Effector CD4-positive, alpha-beta T cell (primary cell): Measurements from ENCODE around the gene VEGFA.

Source experiments
- DNase-seq: peaks from one replicate; pipeline ENCODE4 v3.0.0-alpha.2; 2020
- total RNA-seq: gene quantifications from one replicate; lab custom pipeline; 2026; lab: John Stamatoyannopoulos, UW

The VEGFA gene
- total RNA-seq = 2.3 reads per million, percentile 5 among the genes with 10 or more reads in this experiment

DNA sequence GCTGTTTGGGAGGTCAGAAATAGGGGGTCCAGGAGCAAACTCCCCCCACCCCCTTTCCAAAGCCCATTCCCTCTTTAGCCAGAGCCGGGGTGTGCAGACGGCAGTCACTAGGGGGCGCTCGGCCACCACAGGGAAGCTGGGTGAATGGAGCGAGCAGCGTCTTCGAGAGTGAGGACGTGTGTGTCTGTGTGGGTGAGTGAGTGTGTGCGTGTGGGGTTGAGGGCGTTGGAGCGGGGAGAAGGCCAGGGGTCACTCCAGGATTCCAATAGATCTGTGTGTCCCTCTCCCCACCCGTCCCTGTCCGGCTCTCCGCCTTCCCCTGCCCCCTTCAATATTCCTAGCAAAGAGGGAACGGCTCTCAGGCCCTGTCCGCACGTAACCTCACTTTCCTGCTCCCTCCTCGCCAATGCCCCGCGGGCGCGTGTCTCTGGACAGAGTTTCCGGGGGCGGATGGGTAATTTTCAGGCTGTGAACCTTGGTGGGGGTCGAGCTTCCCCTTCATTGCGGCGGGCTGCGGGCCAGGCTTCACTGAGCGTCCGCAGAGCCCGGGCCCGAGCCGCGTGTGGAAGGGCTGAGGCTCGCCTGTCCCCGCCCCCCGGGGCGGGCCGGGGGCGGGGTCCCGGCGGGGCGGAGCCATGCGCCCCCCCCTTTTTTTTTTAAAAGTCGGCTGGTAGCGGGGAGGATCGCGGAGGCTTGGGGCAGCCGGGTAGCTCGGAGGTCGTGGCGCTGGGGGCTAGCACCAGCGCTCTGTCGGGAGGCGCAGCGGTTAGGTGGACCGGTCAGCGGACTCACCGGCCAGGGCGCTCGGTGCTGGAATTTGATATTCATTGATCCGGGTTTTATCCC lies at the start of gene VEGFA:
Gene VEGFA, plus strand, starts transcription at position 686 of the 846 bp plus-strand sequence.
- DNase-seq = peak; percentile 85

DNA sequence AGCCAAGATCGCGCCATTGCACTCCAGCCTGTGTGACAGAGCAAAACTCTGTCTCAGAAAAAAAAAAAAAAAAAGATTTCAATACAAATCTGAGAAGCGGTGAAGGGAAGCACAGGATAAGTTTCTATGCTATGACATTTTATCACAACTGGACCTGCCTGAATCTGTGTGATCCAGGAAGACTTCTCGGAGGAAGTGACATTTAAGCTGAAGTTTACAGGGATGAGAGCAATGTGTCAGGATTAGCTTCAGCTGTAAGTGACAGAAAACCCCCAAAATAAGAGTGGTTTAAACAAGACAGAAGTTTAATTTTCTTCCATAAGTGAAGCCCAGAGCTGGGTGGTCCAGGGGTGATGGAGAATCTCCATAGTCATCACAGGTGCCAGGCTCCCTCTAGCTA lies 49.0 kb upstream of the VEGFA start:
- no peak for DNase-seq

DNA sequence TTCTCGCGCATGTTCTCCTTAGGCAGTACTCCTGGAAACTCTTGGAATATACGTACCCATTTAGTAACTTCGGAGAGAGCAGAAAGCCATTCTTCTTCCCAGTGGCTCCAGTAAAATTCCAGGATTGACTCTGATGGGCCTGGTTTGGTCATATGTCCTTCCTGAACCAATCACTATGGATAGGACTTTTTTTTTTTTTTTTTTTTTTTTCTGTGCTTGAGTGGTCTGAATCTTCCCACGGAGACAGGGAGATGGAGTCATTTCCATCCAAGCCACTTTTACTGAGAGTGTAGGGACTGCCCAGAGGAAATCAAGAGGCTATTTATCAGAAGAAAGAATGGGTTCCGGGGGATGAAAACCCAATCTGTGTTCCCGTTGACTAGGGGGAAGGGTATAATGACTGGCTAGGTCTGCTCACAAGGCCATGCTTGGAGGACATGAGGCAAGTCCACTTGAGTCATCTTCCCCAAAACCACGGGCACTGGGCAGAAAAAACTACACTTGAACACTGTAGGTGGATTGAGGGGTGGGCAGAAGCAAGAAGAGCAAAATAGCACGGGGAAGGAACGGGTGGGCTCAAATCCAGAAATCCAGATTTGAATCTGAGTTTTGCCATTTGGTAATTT lies 47.0 kb upstream of the VEGFA start:
- no peak for DNase-seq

DNA sequence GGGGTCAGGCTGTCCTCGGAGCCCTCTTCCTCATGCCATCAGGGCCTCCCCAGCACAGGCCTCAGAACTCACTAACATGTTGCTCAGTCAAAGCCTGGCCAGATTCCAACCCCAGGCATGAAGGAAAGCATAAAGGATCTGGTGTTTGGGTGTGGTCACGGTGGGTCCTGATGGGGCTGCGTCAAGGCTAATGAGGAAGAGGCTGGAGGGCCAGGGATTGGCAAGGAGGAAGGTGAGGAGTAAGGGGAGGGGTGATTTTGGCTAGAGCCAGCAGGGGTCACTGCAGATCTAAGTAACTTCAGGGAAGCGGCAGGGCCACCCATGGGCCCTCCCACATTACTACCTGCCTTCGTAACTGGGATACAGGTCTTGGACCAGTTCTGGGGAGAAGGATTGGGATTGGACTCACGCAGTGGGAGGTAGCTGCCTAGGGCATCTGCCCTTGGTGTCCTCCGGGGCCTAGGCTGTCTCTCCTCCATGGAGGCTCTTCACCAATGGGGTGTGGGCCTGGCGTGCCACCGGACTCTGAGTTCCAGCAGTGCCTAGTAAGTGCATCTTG lies 46.2 kb upstream of the VEGFA start:
- peak; percentile 43 for DNase-seq

DNA sequence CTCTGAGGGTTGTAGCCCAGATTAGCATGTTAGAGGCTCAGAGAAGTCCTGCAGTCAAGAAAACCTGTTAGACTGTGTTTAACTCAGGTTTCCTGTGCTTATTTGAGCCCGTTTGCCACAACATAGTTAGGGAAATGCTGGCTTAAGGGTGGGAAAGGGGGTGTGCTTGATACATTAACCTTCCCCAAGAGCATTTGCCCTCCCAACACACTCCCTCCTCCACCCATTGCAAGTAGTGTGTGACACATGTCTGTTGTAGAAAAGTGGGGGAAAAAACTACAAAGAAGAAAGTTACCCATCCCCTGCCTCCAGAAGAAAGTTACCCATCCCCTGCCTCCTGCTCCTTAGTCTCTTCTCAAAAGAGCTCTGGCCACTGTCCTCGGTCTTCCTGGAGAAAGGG lies 45.7 kb upstream of the VEGFA start:
- DNase-seq = no peak

DNA sequence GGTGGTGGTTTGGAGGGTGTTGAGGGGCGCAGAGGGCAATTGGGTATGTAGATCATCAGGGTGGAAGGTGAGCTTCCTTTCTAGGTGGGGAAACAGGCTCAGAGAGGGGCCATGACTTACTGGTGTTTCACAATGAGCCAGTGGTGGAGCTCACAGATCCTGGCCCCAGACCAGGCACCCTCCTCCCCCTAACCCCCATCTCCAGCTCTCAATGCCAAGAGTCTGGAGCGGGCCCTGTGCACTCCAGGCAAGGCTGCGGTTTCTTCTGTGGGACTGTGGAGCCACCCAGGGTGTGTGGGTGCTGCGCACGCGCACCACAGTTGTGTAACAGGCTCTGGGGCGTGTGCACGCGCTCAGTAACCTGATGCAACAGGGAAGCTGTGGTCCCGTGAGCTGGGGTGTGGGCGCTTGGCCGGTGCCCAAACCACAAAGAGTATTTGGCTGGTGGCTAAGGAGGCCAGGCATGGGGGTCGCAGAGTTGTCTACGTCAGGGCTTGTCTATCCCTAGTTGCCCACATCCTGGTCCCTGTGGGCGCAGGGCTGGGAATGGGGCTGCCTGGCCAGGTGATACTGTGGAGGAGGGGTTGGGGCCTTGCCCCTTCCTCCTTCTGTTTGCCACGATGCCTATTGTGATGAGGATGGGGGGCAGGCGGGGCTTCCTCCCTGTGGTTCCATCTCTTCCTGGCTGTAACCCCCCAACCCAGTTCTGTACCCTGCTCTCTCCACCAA lies 44.9 kb upstream of the VEGFA start:
- peak; percentile 15 for DNase-seq

DNA sequence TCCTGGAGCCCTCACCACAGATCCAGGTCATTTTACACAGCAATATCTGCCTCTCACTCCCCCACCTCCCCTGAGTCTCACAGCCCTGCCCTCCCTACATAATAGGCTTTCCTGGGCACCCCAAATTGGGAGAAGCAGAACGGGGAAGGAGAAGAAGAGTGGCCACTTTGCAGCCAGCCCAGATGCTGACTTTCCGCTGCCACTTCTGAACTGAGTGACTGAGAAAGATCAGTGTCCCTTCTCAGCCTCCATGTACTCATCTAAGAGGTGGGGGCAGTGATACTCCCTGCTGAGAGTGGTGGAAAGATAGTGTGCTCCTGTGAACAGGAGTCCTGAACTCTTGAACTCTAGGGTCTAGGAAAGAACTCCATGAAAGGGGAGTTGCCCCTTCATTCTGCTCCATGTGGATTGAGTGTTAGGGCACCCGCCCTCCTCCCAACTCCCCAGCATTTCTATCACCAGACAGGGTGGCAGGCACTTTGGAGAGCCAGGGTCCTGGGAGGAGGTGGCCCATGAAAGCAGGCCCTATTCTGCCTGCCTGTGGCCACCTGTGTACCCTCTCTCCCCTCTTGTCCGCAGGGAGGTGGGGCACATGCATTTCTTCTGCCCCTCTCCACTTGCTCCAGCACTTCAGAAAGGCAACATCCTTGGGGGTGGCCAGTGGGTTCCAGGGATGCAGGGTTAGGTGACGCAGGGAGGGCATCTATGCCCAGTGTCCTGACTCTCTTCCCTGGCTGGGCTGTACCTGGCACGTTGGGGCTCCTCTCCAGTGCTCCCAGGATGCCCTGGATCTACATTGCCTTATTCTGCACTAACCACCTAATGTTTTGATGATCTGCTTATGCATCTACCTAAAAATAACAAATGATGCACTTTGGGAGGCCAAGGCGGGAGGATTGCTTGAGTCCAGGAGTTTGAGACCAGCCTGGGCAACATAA lies 44.1 kb upstream of the VEGFA start:
- no peak for DNase-seq

DNA sequence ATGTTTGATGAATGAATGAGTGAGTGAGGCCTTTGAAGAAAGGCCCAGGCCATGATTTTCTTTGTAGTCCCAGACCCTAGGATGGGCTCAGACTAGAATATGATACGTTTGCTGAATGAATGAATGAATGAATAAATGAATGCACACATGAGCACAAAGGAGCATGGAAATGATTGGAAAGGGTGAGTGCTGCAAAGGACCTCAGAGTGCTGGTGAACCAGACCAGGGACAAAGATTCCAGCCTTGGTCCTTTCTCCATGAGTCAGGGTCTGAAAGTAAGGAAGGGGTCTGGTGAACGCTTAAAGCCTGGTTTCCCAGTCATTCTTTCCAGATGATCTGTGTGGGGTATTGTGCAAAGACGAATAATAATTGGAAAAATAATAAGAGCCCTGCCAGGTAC lies 42.4 kb upstream of the VEGFA start:
- no peak for DNase-seq

DNA sequence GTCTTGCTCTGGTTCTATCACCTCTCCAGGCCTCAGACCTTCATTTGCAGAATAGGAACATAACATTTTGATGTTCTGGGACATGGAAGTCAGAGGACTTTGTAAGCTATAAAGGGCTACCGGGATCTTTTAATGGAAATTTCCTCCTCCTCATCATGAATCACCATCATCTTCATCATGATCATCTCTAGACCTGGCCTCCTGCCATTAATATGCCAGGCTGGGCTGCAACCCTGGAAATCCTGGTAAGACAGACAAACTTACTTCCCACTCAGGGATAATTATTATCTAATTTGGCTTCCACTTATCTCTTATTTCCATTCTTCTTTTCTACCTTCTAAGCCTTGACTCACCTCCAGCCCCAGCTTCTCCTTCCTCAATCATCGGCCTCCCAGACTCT lies 41.4 kb upstream of the VEGFA start:
- no peak for DNase-seq

DNA sequence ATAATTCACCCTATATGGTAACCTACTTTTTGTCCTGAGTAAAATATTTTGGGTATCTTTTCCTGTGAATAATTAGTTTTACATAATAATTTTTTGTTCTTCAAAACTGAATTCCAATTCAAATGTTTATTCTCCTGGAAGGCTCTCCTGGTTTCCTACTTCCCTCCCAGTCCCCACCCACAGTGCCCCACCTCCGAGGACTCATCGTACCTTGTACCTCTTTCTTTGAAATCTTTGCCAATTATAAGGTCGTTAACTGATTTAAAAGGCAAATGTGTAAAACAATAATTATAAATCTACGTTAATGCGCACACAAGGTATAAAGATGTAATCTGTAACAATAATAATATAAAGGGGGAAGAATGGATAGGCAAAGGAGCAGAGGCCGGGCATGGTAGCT lies 40.5 kb upstream of the VEGFA start:
- no peak for DNase-seq

DNA sequence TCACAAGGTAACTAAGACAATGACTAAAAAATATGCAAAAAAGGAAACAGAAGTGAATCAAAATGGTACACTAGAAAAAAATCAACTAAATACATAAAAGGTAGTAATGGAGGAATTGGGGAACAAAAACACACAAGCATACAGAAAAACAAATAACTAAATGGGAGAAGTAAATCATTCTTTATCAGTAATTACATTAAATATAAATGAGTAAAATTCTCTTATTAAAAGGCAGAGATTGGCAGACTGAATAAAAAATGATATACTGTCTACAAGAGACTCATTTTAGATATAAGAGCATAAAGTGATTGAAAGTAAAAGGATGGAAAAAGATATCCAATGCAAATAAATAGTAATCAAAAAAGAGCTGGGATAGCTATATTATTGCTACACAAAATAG lies 39.4 kb upstream of the VEGFA start:
- no peak for DNase-seq

DNA sequence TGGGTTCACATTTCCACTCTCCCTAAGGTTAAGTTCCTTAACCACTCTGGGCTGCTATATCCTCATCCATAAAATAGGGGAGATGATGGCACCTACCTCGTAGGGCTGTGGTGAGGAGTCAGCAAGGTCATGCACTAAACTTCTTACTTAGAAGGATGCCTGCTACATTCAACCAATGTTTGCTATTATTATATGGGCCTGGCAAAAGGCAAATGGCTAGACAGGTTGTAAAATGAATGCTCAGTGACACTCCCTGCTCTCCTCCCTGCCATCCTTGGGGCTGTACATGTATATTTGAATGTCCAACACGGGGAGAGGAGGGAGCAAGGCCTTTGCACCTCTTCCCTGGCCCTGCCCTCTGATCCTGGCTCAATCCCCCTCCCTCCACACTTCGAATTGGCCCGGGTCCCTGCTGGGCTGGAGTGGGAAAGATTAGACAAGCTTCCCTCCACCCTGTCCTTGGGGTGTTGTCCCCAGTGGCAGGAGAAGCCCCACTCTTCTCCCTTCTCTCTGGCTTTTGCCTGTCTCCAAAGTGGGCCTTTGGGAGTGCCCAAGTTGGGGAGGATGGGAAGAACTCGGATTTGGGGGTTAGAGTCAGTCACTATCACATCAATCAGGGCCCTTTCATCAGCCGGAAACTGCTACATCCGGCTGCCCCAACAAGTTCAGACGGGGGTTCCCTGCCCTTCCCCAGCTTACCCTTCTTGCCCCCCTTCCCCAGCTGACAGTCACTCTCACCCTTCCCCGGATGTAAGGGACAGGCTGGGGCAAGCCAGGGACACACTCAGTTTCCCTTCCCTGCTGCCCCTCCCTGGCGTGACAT lies 36.3 kb upstream of the VEGFA start:
- DNase-seq = no peak

DNA sequence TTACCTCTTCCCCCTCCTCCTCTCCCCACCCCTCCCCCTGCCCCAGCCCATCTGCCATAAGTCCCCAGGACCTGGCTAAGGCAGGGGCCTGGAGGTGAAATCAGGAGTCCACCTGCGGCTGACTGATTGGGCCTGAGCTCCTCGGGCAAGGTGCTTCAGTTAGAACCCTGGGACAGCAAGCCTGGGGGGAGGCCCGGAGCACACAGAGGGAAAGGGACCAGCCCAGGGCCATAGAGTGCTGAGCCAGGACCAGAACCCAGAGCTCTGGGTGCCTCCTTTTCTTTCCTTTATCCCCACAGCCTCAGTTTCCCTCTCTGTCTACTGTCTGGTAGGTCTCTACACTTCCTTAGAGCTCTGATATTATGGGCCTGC lies 35.7 kb upstream of the VEGFA start:
- no peak for DNase-seq

DNA sequence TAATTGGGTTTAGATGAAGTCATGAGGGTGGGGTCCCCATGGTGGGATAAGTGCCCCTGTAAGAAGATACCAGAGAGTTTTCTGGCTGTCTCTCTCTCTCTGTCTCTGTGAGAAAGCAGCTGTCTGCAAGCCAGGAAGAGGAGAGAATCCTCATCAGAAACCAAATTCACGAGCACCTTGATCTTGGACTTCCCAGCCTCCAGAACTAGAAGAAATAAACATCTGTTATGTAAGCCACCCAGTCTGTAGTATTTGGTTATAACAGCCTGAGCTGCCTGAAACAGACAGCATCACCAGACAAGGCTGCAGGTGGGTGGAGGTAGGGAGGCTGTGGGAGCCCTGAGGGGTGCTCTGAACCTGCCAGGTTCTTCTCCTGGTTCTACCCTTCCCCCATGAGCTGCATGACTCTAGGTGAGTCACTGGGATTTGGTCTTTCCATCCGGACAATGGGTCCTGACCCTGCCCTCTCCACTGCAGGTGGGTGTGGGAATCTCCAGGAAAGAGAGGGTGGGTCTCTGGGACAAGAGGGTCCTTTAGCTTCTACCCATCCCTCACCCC lies 34.3 kb upstream of the VEGFA start:
- no peak for DNase-seq

DNA sequence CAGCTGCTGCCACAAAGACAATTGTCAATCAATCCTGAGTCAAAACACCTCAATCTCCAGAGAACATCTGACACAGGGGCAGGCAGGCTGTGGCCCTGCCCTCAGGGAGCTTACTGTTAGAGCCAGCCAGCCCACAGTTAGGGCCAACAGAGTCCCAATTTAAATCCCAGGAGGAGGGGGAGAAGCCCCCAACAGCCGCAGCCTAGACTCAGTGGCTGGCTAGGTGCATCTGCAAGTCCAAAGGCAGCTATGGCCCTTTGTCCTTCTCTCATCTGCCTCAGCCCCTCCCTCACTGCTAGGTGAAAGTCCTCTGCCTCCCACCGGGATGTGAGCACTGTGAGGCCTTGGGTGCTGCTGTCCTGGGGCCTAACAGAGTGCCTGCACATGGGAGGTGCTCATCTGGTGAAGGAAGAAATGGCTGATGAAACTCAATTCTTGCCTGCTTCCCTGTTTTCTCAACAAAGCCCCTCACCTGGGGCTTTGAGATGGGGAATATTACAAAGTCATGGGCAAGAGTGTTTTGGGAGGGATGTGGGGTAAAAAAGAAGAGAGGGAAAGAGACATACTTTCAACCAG lies 33.7 kb upstream of the VEGFA start:
- DNase-seq = no peak

DNA sequence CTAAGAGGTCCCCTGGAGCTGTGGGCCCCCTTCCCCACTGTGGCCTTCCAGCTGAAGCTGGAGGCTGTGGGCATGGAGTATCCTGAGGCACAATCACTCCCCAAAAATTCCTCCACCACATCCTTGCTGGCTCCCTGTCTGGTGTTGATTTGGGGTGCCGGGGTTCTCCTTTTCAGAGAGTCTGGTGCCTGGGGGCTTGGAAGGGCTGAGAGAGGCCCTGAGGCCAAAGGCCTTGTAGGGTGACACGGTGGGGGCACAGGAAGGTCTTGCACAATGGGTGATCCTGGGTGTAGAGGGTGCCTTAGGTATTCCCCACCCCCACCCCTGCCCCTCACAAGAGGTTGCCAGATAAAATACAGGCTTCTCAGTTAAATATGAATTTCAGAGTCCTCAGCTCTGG lies 33.2 kb upstream of the VEGFA start:
- no peak for DNase-seq

DNA sequence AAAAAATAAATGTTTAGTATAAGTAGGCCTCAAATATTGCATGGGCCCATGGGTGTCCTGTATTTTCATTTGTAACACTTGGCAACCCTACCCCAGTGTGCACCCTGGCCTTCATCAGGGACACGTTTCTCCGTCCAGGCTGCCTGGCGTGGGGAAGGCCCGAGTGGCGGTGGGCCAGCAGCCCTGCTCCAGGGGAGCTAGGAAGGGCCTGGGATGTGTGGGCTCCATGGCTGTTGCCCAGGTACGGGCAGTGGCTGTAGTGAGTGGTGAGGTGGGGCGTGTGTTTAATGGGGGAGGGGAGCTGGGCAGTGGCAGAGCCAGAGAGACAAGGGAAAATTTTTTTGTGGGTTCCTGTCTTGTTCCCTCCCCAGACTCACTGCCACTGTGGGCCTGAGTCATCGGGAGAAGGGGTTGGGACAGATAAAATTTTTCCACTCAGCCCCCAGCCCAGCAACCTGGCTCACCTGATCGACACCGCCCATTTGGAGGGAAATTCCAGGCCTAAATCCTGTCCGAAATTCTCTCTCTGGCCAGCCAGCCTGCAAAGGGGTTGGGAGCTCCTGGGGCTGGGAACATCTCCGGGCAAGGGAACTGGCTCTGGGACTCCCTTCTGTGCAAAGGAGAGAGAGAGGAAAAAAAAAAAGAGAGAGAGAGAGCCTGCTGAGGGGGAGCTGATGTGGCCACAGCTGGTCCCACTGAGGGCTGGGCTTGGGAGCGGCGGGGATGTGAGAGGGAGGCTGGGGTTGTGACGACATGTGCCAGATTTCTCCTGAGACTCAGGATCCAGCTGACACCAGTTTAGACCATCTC lies 32.5 kb upstream of the VEGFA start:
- no peak for DNase-seq

DNA sequence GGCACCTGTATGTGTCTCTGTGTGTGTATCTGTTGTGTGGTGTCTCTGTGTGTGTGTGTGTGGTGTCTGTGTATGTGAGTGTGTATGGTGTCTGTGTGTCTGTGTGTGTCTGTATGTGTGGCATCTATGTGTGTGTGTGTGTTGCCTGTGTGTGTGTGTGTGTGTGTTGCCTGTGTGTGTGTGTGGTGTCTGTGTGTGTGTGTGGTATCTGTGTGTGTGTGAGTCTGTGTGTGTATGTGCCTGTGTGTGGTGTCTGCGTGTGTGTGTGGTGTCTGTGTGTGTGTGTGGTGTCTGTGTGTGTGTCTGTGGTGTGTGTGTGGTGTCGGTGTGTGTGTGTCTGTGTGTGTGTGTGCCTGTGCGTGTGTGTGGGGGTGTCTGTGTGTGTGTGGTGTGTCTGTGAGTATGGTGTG lies 31.7 kb upstream of the VEGFA start:
- no peak for DNase-seq

DNA sequence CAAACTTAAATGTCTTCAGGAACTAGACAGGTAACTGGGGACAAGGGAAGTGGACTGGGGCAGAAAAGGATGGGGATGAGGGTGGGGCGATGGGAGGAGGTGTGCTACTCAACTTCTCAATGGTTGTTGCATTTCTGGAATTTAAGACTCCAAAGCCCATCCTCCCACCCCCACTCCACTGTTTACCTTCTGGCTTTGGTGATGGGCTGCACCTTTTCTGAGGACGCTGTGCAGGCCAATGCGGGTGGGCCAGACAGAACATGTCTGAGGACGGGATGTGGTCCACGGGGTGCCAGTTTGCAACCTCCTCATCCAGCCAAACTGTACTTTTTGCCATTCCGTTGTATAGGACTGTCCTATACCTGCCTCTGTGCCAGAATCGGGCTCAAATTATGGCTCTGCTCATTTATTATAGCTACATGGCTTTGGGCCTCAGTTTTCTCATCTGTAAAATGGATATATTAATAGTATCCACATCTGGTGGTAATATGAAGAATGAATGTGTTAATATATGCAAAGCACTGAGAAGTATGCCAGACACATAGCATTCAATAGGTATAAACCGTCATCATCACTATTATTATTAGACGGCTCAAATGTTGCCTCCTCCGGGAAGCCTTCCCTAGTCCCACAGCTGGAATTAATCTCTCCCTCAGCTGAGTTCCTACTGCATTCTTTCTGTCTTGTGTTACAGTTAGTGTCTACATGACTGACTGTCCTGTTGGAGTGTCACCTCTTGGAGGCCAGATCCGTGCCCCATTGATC lies 31.0 kb upstream of the VEGFA start:
- DNase-seq = no peak
